ENCODE measurements around the gene COL17A1.

DNA sequence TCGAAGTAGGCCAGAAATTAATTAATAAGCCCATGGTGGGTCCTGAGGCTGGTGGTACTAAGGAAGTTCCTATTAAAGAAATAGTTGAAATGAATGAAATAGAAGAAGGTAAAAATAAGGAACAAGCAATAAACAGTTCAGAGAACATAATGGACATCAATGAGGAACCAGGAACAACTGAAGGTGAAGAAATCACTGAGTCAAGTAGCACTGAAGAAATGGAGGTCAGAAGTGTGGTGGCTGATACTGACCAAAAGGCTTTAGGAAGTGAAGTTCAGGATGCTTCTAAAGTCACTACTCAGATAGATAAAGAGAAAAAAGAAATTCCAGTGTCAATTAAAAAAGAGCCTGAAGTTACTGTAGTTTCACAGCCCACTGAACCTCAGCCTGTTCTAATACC lies 82.8 kb downstream of the COL17A1 start:
- TF ChIP-seq POLR2A (IDR thresholded peaks at IDR 0.05; ENCODE audit: low read length) (no peak), GATA1 (IDR thresholded peaks at IDR 0.05; ENCODE audit: low read depth, low read length) (no peak)
